ENCODE data around the gene CTAGE4. TPM values are rescaled to one million over a fixed set of nuclear protein-coding genes. Genes with fewer than 3 reads are reported as not detected.
"Not testable (repeated sequence)": the region's sequence is repeated elsewhere in the genome, so short reads cannot be mapped to it uniquely, and the experiment has no call there.

The CTAGE4 gene
- total and polyA plus RNA-seq, 3 experiments from 2014 or later, result 0.15 to 1.8 (median 1.4) TPM

DNA sequence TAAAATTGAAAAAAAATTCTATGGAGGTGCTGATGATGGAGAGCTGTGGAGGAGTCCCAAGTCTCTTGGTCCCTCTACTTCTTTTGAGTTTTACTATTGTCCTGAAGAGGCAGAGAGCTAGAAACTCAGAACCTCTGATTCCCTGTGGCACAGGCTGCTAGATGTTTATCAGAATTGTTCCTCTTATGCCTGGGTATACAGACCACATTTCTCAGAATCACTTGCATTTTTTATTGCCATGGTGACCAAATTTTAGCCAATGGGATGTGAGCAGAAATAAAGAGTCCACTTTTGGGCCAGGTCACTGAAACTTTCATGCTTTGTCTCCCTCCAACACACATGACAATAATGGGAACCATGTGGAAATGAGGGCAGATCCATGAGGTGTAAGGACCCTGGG lies 40.4 kb downstream of the CTAGE4 start:
- H3K36me3 ChIP-seq (ENCODE audit: insufficient read depth, low read length); H3K27ac Mint-ChIP-seq; H3K4me3 ChIP-seq (ENCODE audit: low read length); H3K27me3 ChIP-seq (ENCODE audit: insufficient read depth, low read length, poor library complexity, severe bottlenecking); H3K36me3 Mint-ChIP-seq; H3K27ac ChIP-seq (ENCODE audit: low read depth, low read length); H3K27me3 Mint-ChIP-seq; H3K4me1 Mint-ChIP-seq; DNase-seq; H3K9me3 ChIP-seq (ENCODE audit: low read length); POLR2A ChIA-PET; H3K4me1 ChIP-seq (ENCODE audit: insufficient read depth, low read length); H3K9me3 Mint-ChIP-seq; H3K4me3 Mint-ChIP-seq; CTCF ChIA-PET: not testable (repeated sequence)

DNA sequence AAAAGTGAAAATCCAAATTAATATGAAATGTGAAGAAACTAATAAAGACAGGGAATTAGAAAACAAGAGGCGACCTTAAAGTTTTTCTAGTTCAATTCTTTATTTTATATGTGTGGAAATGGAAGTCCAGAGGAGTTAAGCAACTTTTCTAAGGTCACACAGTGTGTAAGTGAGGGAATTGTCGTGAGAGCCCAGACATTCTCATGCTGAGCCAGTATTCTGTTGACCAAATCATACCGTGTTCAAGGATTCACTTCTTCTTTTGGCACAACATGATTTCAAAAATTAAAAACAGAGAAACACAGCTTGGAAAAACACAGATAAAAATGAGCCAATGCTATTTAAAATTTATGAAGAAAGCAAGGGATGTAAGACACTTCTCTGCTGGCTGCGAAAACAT lies 43.6 kb downstream of the CTAGE4 start:
- CTCF ChIA-PET; POLR2A ChIA-PET; H3K9me3 Mint-ChIP-seq; H3K36me3 ChIP-seq (ENCODE audit: insufficient read depth, low read length); H3K27ac ChIP-seq (ENCODE audit: low read depth, low read length); H3K36me3 Mint-ChIP-seq; H3K4me1 ChIP-seq (ENCODE audit: insufficient read depth, low read length); H3K27me3 Mint-ChIP-seq; H3K4me3 Mint-ChIP-seq; H3K27ac Mint-ChIP-seq; DNase-seq; H3K4me1 Mint-ChIP-seq; H3K27me3 ChIP-seq (ENCODE audit: insufficient read depth, low read length, poor library complexity, severe bottlenecking); H3K9me3 ChIP-seq (ENCODE audit: low read length); H3K4me3 ChIP-seq (ENCODE audit: low read length): not testable (repeated sequence)

DNA sequence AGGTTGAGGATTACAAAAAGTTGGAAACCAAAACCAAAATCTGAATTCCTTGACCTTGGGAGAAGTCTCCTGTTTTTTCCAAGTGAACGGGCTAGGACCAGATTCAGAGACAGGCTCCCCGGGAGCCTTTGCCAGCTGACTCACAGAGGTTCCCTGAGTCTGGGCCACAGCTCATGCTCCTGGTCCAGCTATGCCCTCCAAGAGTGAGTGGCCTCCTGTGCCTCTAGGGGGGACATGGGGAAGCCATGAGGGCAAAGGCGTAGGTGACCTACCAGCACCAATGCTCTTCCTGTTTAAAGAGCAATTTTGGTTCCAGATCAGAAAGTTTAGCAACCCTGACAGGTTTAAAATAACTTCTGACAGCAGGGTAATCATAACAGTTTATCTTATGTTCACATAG lies 45.5 kb downstream of the CTAGE4 start:
- POLR2A ChIA-PET; H3K9me3 ChIP-seq (ENCODE audit: low read length); CTCF ChIA-PET: not testable (repeated sequence)

DNA sequence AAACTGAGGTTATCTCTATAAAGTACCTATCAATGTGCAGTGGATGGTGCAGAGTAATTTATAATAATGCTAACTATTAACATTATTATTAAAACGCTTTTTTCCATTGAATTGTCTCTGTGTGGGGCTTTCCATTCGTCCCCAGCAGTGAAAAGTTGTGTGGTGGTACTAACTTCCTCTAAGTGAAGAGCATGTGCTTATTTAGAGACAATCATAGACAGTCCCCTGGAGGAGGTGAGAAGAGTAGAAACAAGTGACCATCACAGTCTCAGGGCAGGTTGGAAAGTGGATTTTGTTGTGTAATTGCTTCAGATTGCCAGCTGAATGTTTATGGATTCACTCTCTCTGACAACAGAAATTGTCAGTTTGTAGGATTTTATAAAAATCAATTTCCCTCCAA lies 47.8 kb downstream of the CTAGE4 start:
- H3K27me3 ChIP-seq (ENCODE audit: insufficient read depth, low read length, poor library complexity, severe bottlenecking); H3K27me3 Mint-ChIP-seq; H3K9me3 Mint-ChIP-seq; H3K4me1 ChIP-seq (ENCODE audit: insufficient read depth, low read length); H3K4me3 Mint-ChIP-seq; H3K36me3 Mint-ChIP-seq; DNase-seq; H3K27ac Mint-ChIP-seq; H3K9me3 ChIP-seq (ENCODE audit: low read length); H3K4me3 ChIP-seq (ENCODE audit: low read length); H3K4me1 Mint-ChIP-seq; H3K27ac ChIP-seq (ENCODE audit: low read depth, low read length); H3K36me3 ChIP-seq (ENCODE audit: insufficient read depth, low read length); CTCF ChIA-PET; POLR2A ChIA-PET: not testable (repeated sequence)

More for the DNA sequence above, 45.5 kb downstream of the CTAGE4 start:
- H3K27me3 ChIP-seq (ENCODE audit: insufficient read depth, low read length, poor library complexity, severe bottlenecking); H3K9me3 Mint-ChIP-seq; H3K27ac ChIP-seq (ENCODE audit: low read depth, low read length); H3K36me3 Mint-ChIP-seq; H3K27ac Mint-ChIP-seq; H3K27me3 Mint-ChIP-seq; H3K4me3 Mint-ChIP-seq; H3K36me3 ChIP-seq (ENCODE audit: insufficient read depth, low read length); H3K4me3 ChIP-seq (ENCODE audit: low read length); H3K4me1 Mint-ChIP-seq; DNase-seq; H3K4me1 ChIP-seq (ENCODE audit: insufficient read depth, low read length): not testable (repeated sequence)

DNA sequence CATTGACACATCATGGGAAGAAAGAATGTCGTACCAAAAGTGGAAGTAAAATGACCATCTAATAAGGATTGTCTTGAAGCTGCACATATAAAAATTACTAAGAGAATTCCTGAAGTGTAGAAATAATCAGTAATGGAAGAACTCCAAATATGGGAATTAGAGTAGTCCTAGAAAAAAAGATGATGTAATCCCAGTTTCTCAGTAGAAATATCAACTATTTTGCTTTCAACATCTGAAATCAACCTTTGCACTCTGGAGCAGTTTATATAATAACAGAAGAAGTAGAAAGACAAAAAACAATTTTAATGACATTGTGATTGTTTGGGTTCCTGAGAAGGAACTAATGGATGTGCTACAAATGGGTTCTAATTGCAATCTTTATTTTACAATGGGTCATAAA lies 49.8 kb downstream of the CTAGE4 start:
- H3K4me1 Mint-ChIP-seq; DNase-seq; H3K4me3 ChIP-seq (ENCODE audit: low read length); H3K27ac ChIP-seq (ENCODE audit: low read depth, low read length); H3K27ac Mint-ChIP-seq; H3K9me3 ChIP-seq (ENCODE audit: low read length); CTCF ChIA-PET; H3K9me3 Mint-ChIP-seq; H3K27me3 ChIP-seq (ENCODE audit: insufficient read depth, low read length, poor library complexity, severe bottlenecking); POLR2A ChIA-PET; H3K4me3 Mint-ChIP-seq; H3K27me3 Mint-ChIP-seq; H3K36me3 ChIP-seq (ENCODE audit: insufficient read depth, low read length); H3K4me1 ChIP-seq (ENCODE audit: insufficient read depth, low read length); H3K36me3 Mint-ChIP-seq: not testable (repeated sequence)

Other genes starting within 250 kb of the CTAGE4 start
- gene OR2F2, start 248.2 kb upstream of the CTAGE4 start, total RNA-seq, result not detected
- gene OR2F2, start 248.2 kb upstream of the CTAGE4 start, polyA plus RNA-seq, result not detected
- gene OR2F1, start 228.6 kb upstream of the CTAGE4 start, total RNA-seq, result not detected
- not detected for gene OR2F1, start 228.6 kb upstream of the CTAGE4 start, polyA plus RNA-seq
- not detected for gene OR6B1, start 183.1 kb upstream of the CTAGE4 start, total RNA-seq
- gene OR6B1, start 183.1 kb upstream of the CTAGE4 start, polyA plus RNA-seq, result not detected
- gene OR2A5, start 134.5 kb upstream of the CTAGE4 start, total RNA-seq, result not detected
- gene OR2A5, start 134.5 kb upstream of the CTAGE4 start, polyA plus RNA-seq, result not detected
- not detected for gene OR2A25, start 113.7 kb upstream of the CTAGE4 start, total RNA-seq
- not detected for gene OR2A25, start 113.7 kb upstream of the CTAGE4 start, polyA plus RNA-seq
- not detected for gene OR2A12, start 97.2 kb upstream of the CTAGE4 start, total RNA-seq
- not detected for gene OR2A12, start 97.2 kb upstream of the CTAGE4 start, polyA plus RNA-seq
- gene OR2A2, start 73.9 kb upstream of the CTAGE4 start, total RNA-seq, result not detected
- gene OR2A2, start 73.9 kb upstream of the CTAGE4 start, polyA plus RNA-seq, result not detected
- gene OR2A14, start 60.3 kb upstream of the CTAGE4 start, total RNA-seq, result not detected
- gene OR2A14, start 60.3 kb upstream of the CTAGE4 start, polyA plus RNA-seq, result not detected
- 1 to 10 TPM; 4.0 to 5.3 TPM for gene ARHGEF35, start 12.4 kb downstream of the CTAGE4 start, total RNA-seq
- gene ARHGEF35, start 12.4 kb downstream of the CTAGE4 start, polyA plus RNA-seq, result 1.6 TPM
- not detected for gene OR2A42, start 56.1 kb downstream of the CTAGE4 start, total RNA-seq
- not detected for gene OR2A42, start 56.1 kb downstream of the CTAGE4 start, polyA plus RNA-seq
- 1 to 10 TPM; 1.1 to 1.7 TPM for gene OR2A7, start 81.3 kb downstream of the CTAGE4 start, total RNA-seq
- 0.45 TPM for gene OR2A7, start 81.3 kb downstream of the CTAGE4 start, polyA plus RNA-seq
- gene CTAGE8, start 85.8 kb downstream of the CTAGE4 start, total RNA-seq, result under 1 TPM; 0.58 to 0.77 TPM
- gene CTAGE8, start 85.8 kb downstream of the CTAGE4 start, polyA plus RNA-seq, result 0.60 TPM
- gene OR2A1, start 129.0 kb downstream of the CTAGE4 start, total RNA-seq, result not detected
- not detected for gene OR2A1, start 129.0 kb downstream of the CTAGE4 start, polyA plus RNA-seq
- gene ARHGEF5, start 171.9 kb downstream of the CTAGE4 start, total RNA-seq, result 10 to 100 TPM; 10.3 to 11.4 TPM
- gene ARHGEF5, start 171.9 kb downstream of the CTAGE4 start, polyA plus RNA-seq, result 3.0 TPM
- not detected for gene NOBOX, start 220.2 kb downstream of the CTAGE4 start, total RNA-seq
- not detected for gene NOBOX, start 220.2 kb downstream of the CTAGE4 start, polyA plus RNA-seq